ENCODE data around the gene HOXA4. TPM values are rescaled to one million over a fixed set of nuclear protein-coding genes. Genes with fewer than 3 reads are reported as not detected.

Gene HOXA4
- total RNA-seq, 1 experiment from 2014 or later, result 4.8 TPM

GRCh38 chr7:27097686-27098577 is 32.6 kb downstream of the HOXA4 start:
- Histone ChIP-seq H3K9me3 (no peaks in the 10 kb centered on the region), H3K36me3 (ENCODE audit: control insufficient read depth, insufficient read depth, low read length) (no peaks in the 10 kb centered on the region), H3K27me3 (replicated peaks; ENCODE audit: control insufficient read depth, insufficient read depth, low read length) (no peaks in the 10 kb centered on the region), H3K4me1 (peaks cover 10% of the 10 kb centered on the region), H3K4me3 (ENCODE audit: low read depth, low read length) (peak overlapping the region; percentile 86)
- Mint-ChIP-seq H3K4me1 (ENCODE audit: low read depth, unreplicated experiment) (peaks cover 35% of the 10 kb centered on the region), H3K9me3 (ENCODE audit: unreplicated experiment) (no peaks in the 10 kb centered on the region), H3K27ac (ENCODE audit: unreplicated experiment) (peak overlapping the region; percentile 74), H3K27me3 (ENCODE audit: insufficient read depth, unreplicated experiment) (no peaks in the 10 kb centered on the region), H3K36me3 (ENCODE audit: insufficient read depth, unreplicated experiment) (peaks cover 33% of the 10 kb centered on the region), H3K4me3 (ENCODE audit: unreplicated experiment) (peak overlapping the region; percentile 87)
- intact Hi-C loops (cut with micrococcal nuclease; ENCODE audit: unreplicated experiment), result loop anchor here (2.0 kb wide), 1 partner anchor 59 kb away; no protein-coding TSS in a partner anchor
- ChIA-PET CTCF (interaction anchor here (0.7 to 2.1 kb wide), 3 partner anchors 13 to 247 kb away, joined by 3 to 7 read pairs (median 3); no protein-coding TSS in a partner anchor), POLR2A (no interaction called here)
- TF ChIP-seq CTCF (IDR thresholded peaks at IDR 0.05; ENCODE audit: insufficient read depth in 1 of 2, low read depth in 1 of 2, low read length in 1 of 2, severe bottlenecking in 1 of 2, unreplicated experiment in 1 of 2), result no peak
- no peak for DNase-seq
- no TSS peak for BruUV-seq (replicated peaks)

- CTCF ChIA-PET, result interaction anchor here (0.6 to 2.1 kb wide), 7 partner anchors 14 to 233 kb away, joined by 3 to 7 read pairs (median 3); partner anchors contain the start of gene HOXA3
- no peaks in the 10 kb centered on the region for H3K9me3 Mint-ChIP-seq (ENCODE audit: unreplicated experiment)
These were observed 33.6 kb downstream of the HOXA4 start for GRCh38 chr7:27096768-27097514.

More at GRCh38 chr7:27096768-27097514, 33.6 kb downstream of the HOXA4 start:
- peak in 1 of 2 experiments; percentile 47 for DNase-seq
- intact Hi-C loops (cut with micrococcal nuclease; ENCODE audit: unreplicated experiment), result loop anchor here (1.0 to 2.0 kb wide), 4 partner anchors 13 to 237 kb away; partner anchors contain the start of gene SKAP2
- BruUV-seq (replicated peaks), result no TSS peak
- peak overlapping the region; percentile 87 for H3K4me3 Mint-ChIP-seq (ENCODE audit: unreplicated experiment)
- peaks cover 33% of the 10 kb centered on the region for H3K36me3 Mint-ChIP-seq (ENCODE audit: insufficient read depth, unreplicated experiment)
- TF ChIP-seq CTCF (IDR thresholded peaks at IDR 0.05; ENCODE audit: insufficient read depth in 1 of 2, low read depth in 1 of 2, low read length in 1 of 2, severe bottlenecking in 1 of 2, unreplicated experiment in 1 of 2), result no peak
- peak overlapping the region; percentile 74 for H3K27ac Mint-ChIP-seq (ENCODE audit: unreplicated experiment)
- peaks cover 10% of the 10 kb centered on the region for H3K4me1 ChIP-seq
- peaks cover 42% of the 10 kb centered on the region for H3K4me1 Mint-ChIP-seq (ENCODE audit: low read depth, unreplicated experiment)
- no peaks in the 10 kb centered on the region for H3K27me3 ChIP-seq (replicated peaks; ENCODE audit: control insufficient read depth, insufficient read depth, low read length)
- no peaks in the 10 kb centered on the region for H3K9me3 ChIP-seq
- POLR2A ChIA-PET, result interaction anchor here (0.7 to 1.7 kb wide), 7 partner anchors 10 to 109 kb away, joined by 3 to 16 read pairs (median 5); partner anchors contain the start of gene HOXA7
- H3K36me3 ChIP-seq (ENCODE audit: control insufficient read depth, insufficient read depth, low read length), result no peaks in the 10 kb centered on the region
- H3K4me3 ChIP-seq (ENCODE audit: low read depth, low read length), result peak overlapping the region; percentile 86
- no peaks in the 10 kb centered on the region for H3K27me3 Mint-ChIP-seq (ENCODE audit: insufficient read depth, unreplicated experiment)

Measured in Caco-2 (cell line).